Stomach (tissue), 9 donors: ENCODE results near the gene PLIN3. TPM values are rescaled to one million over a fixed set of nuclear protein-coding genes. Genes with fewer than 3 reads are reported as not detected.
"Not testable (repeated sequence)": the region's sequence is repeated elsewhere in the genome, so short reads cannot be mapped to it uniquely, and the experiment has no call there.

Experiments
- DNase-seq, 2 donors: peaks; one replicate each; pipeline versions ENCODE4 v3.0.0 to v3.0.0-alpha.2; 2013 to 2019
- H3K27ac ChIP-seq, 5 donors: fragments of 200-600 bp in 4 of 5; sonication (generic) in 4 of 5; one replicate each; pipeline ENCODE4 v1.5.1; 2013 to 2019; ENCODE audit warnings: mild to moderate bottlenecking in 1 of 5, moderate library complexity in 1 of 5
- H3K27me3 ChIP-seq, 3 donors: fragments of 200-600 bp; sonication (generic); one replicate each; pipeline ENCODE4 v1.5.1; 2017 to 2019; ENCODE audit warnings: mixed run types in 1 of 3
- H3K36me3 ChIP-seq, 4 donors: fragments of 200-600 bp; sonication (generic); 1 replicate in 3 of 4; 2 replicates in 1 of 4; pipeline ENCODE4 v1.5.1; 2016 to 2019
- H3K4me1 ChIP-seq, 4 donors: fragments of 200-600 bp; sonication (generic); one replicate each; pipeline ENCODE4 v1.5.1; 2016 to 2019
- H3K4me3 ChIP-seq, 4 donors: fragments of 200-600 bp; sonication (generic) in 3 of 4; one replicate each; pipeline ENCODE4 v1.5.1; 2016 to 2019; ENCODE audit warnings: mild to moderate bottlenecking in 1 of 4
- H3K9me3 ChIP-seq, 4 donors: fragments of 200-600 bp; sonication (generic); one replicate each; pipeline ENCODE4 v1.5.1; 2016 to 2019
- EP300 ChIP-seq: sonication (generic); formaldehyde crosslinking; IDR thresholded peaks from one replicate; pipeline ENCODE4 v1.6.1; 2017; ENCODE audit warnings: antibody characterized with exemption
- POLR2A ChIP-seq, 4 donors: fragments of 450-650 bp; IDR thresholded peaks; one replicate each; pipeline ENCODE4 v1.6.1; 2016; ENCODE audit warnings: antibody characterized with exemption in 4 of 4, control low read depth in 2 of 4, mild to moderate bottlenecking in 1 of 4, moderate library complexity in 1 of 4
- POLR2AphosphoS5 ChIP-seq, 3 donors: sonication (generic); formaldehyde crosslinking; IDR thresholded peaks; one replicate each; pipeline ENCODE4 v1.6.1; 2016; ENCODE audit warnings: antibody characterized with exemption in 3 of 3
- WGBS, 5 donors: extraction: QIAGEN DNeasy Blood & Tissue Kit in 3 of 5; methylation state at CpG; one replicate each; pipeline versions ENCODE4 v1.1.5 to v1.1.7; 2013 to 2018; 5-methylcytosine and 5-hydroxymethylcytosine counted together
- intact Hi-C: fragments of 100-400 bp; cut with DNase I; formaldehyde crosslinking; loops from one replicate; pipeline ENCODE4 v1.15.1; 2023; ENCODE audit warnings: low total_unique reads
- polyA plus RNA-seq, 3 donors: library from polyadenylated mRNA; stranded (reverse); fragments of 200-250 nt; gene quantifications; one replicate each; pipeline ENCODE4 v1.2.3, GENCODE V29; 2013
- total RNA-seq, 5 donors: library from RNA; depleted of rRNA; stranded (reverse); fragments of >200 nt; gene quantifications; one replicate each; pipeline versions ENCODE4 v1.1.0 to v1.2.3, GENCODE V29; 2014 to 2016
- TF ChIP-seq, protein P1 (sequence below), 7 experiments: fragments of 450-650 bp in 4 of 7; fragments of 200-600 bp in 3 of 7; sonication (generic) in 3 of 7; IDR thresholded peaks; one replicate each; pipeline ENCODE4 v1.5.1; 2016 to 2019; ENCODE audit warnings: antibody characterized with exemption in 7 of 7, control low read depth in 2 of 7, mild to moderate bottlenecking in 1 of 7
- donor health status: healthy with polysubstance abuse.
- donor health status: Bipolar disorder and iron deficiency.
- donor health status: healthy.

PLIN3 gene
- total and polyA plus RNA-seq, 8 donors, result 8.9 to 55.3 (median 27.8) TPM

DNA sequence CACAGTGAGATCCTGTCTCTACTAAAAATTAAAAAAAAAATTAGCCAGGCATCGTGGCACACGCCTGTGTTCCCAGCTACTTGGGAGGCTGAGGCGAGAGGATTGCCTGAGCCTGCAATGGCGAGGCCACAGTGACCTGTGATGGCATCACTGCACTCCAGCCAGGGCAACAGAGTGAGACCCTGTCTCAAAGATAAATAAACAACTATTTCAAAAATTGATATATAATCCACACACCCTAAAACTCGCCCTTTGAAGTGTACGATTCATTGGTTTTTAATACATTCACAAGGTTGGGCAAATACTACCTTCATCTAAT is 23.9 kb downstream of the PLIN3 start:
- Histone ChIP-seq H3K36me3 (peaks cover 18 to 91% (median 88%) of the 10 kb centered on the region in 4 donors), H3K4me1 (peaks cover 0 to 19% (median 2%) of the 10 kb centered on the region in 4 donors), H3K4me3 (no peak overlapping the region), H3K27ac (peak overlapping the region in 2 of 5 donors; percentile 30 to 60), H3K27me3 (no peaks in the 10 kb centered on the region), H3K9me3 (no peaks in the 10 kb centered on the region)
- DNase-seq, result no peak
- intact Hi-C loops, result no loop called here
- TF ChIP-seq EP300 (no peak), POLR2A (IDR thresholded peaks at IDR 0.05) (no peak), POLR2AphosphoS5 (IDR thresholded peaks at IDR 0.05) (no peak)
- TF ChIP-seq, protein P1, sequence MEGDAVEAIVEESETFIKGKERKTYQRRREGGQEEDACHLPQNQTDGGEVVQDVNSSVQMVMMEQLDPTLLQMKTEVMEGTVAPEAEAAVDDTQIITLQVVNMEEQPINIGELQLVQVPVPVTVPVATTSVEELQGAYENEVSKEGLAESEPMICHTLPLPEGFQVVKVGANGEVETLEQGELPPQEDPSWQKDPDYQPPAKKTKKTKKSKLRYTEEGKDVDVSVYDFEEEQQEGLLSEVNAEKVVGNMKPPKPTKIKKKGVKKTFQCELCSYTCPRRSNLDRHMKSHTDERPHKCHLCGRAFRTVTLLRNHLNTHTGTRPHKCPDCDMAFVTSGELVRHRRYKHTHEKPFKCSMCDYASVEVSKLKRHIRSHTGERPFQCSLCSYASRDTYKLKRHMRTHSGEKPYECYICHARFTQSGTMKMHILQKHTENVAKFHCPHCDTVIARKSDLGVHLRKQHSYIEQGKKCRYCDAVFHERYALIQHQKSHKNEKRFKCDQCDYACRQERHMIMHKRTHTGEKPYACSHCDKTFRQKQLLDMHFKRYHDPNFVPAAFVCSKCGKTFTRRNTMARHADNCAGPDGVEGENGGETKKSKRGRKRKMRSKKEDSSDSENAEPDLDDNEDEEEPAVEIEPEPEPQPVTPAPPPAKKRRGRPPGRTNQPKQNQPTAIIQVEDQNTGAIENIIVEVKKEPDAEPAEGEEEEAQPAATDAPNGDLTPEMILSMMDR (IDR thresholded peaks at IDR 0.05), result no peak
- WGBS, 5 donors, result 91 to 97% (median 97%) methylated on average over 6 of the region's 6 CpGs

- DNase-seq, result no peak
- H3K4me3 ChIP-seq, result no peak overlapping the region
- peaks cover 0 to 10% (median 2%) of the 10 kb centered on the region in 4 donors for H3K4me1 ChIP-seq
- H3K27ac ChIP-seq, result no peak overlapping the region
- no peaks in the 10 kb centered on the region for H3K27me3 ChIP-seq
- H3K9me3 ChIP-seq, result no peaks in the 10 kb centered on the region
- peaks cover 11 to 62% (median 61%) of the 10 kb centered on the region in 4 donors for H3K36me3 ChIP-seq
- TF ChIP-seq EP300 (no peak), POLR2A (IDR thresholded peaks at IDR 0.05) (no peak), POLR2AphosphoS5 (IDR thresholded peaks at IDR 0.05) (no peak)
- TF ChIP-seq, protein P1 (IDR thresholded peaks at IDR 0.05), result no peak
- 93 to 97% (median 95%) methylated on average over 17 of the region's 17 CpGs for WGBS, 5 donors
- intact Hi-C loops, result no loop called here
Measured at GRCh38 chr19:4839192-4839591, 28.3 kb downstream of the PLIN3 start.

GRCh38 chr19:4832776-4833175 is 34.7 kb downstream of the PLIN3 start:
- no peak for DNase-seq
- Histone ChIP-seq H3K9me3 (no peaks in the 10 kb centered on the region), H3K4me3 (no peak overlapping the region), H3K27me3 (no peaks in the 10 kb centered on the region), H3K36me3 (peaks cover 0 to 7% (median 6%) of the 10 kb centered on the region in 4 donors), H3K4me1 (peaks cover 22 to 37% (median 31%) of the 10 kb centered on the region in 4 donors), H3K27ac (peak overlapping the region in 1 of 5 donors; percentile 32)
- no peak for TF ChIP-seq EP300
- TF ChIP-seq POLR2A (IDR thresholded peaks at IDR 0.05), result no peak
- TF ChIP-seq POLR2AphosphoS5 (IDR thresholded peaks at IDR 0.05), result no peak
- TF ChIP-seq, protein P1 (IDR thresholded peaks at IDR 0.05), result no peak
- 72 to 84% (median 80%) methylated on average over 5 of the region's 5 CpGs for WGBS, 5 donors
- intact Hi-C loops, result no loop called here

GRCh38 chr19:4831979-4832340 is 35.5 kb downstream of the PLIN3 start:
- Histone ChIP-seq H3K27ac (peak overlapping the region; percentile 93 to 97 (median 96)), H3K4me1 (peaks cover 22 to 45% (median 34%) of the 10 kb centered on the region in 4 donors), H3K4me3 (peak overlapping the region; percentile 70 to 93 (median 86))
- 19 to 30% (median 24%) methylated on average over 9 of the region's 9 CpGs for WGBS, 5 donors
- H3K27me3 ChIP-seq, intact Hi-C loops, H3K9me3 ChIP-seq, DNase-seq, H3K36me3 ChIP-seq: not testable (repeated sequence)

- WGBS, 5 donors, result 0 to 1% (median 1%) methylated on average over 29 to 52 of the region's 52 CpGs
- peaks cover 22 to 49% (median 34%) of the 10 kb centered on the region in 4 donors for H3K4me1 ChIP-seq
- peak within 1 kb of the TSS; percentile 70 to 93 (median 86) for H3K4me3 ChIP-seq
- intact Hi-C loops, result no loop called here
- no peaks in the 10 kb centered on the region for H3K9me3 ChIP-seq
- TF ChIP-seq, protein P1 (IDR thresholded peaks at IDR 0.05), result no peak
- TF ChIP-seq POLR2A (IDR thresholded peaks at IDR 0.05) (peak in 1 of 4 donors; percentile 57), EP300 (no peak), POLR2AphosphoS5 (IDR thresholded peaks at IDR 0.05) (peak; percentile 20 to 95 (median 90))
- no peaks in the 10 kb centered on the region for H3K36me3 ChIP-seq
- H3K27me3 ChIP-seq, result no peaks in the 10 kb centered on the region
- peak within 1 kb of the TSS; percentile 93 to 97 (median 96) for H3K27ac ChIP-seq
- DNase-seq, result peak; percentile 80 to 94
Measured at GRCh38 chr19:4831304-4831978, 36.0 kb downstream of the PLIN3 start, which contains the start of gene TICAM1. TSS of gene TICAM1 (minus strand) at chr19:4831712. CDS start at chr19:4818377, 13,335 bp downstream.
